Neural progenitor cell (in vitro differentiated cells): ENCODE measurements around the gene KLRF1. TPM values are rescaled to one million over a fixed set of nuclear protein-coding genes. Genes with fewer than 3 reads are reported as not detected.

Experiments used
- DNase-seq: peaks from one replicate; pipeline ENCODE4 v3.0.0-alpha.2; 2016; ENCODE audit warnings: low spot score
- H2AFZ ChIP-seq: fragments of 200-600 bp; sonication (generic); replicated peaks from 2 replicates; pipeline ENCODE4 v1.6.1; 2016; ENCODE audit warnings: antibody characterized with exemption
- H3F3A ChIP-seq: fragments of 200-600 bp; sonication (generic); 2 replicates; pipeline ENCODE4 v1.6.1; 2016; ENCODE audit warnings: antibody characterized with exemption, low read depth
- H3K27ac ChIP-seq: fragments of 200-600 bp; sonication (generic); 2 replicates; pipeline ENCODE4 v1.5.1; 2016; ENCODE audit warnings: mild to moderate bottlenecking
- H3K27me3 ChIP-seq: fragments of 200-600 bp; sonication (generic); 2 replicates; pipeline ENCODE4 v1.6.1; 2016; ENCODE audit warnings: mild to moderate bottlenecking, moderate library complexity
- H3K36me3 ChIP-seq: fragments of 200-600 bp; sonication (generic); 2 replicates; pipeline ENCODE4 v1.5.1; 2016
- H3K4me1 ChIP-seq: fragments of 200-600 bp; sonication (generic); 2 replicates; pipeline ENCODE4 v1.6.1; 2016; ENCODE audit warnings: mixed run types
- H3K4me2 ChIP-seq: fragments of 200-600 bp; sonication (generic); 2 replicates; pipeline ENCODE4 v1.6.1; 2016
- H3K4me3 ChIP-seq: fragments of 200-600 bp; sonication (generic); 2 replicates; pipeline ENCODE4 v1.5.1; 2016
- H3K79me2 ChIP-seq: fragments of 200-600 bp; sonication (generic); 2 replicates; pipeline ENCODE4 v1.6.1; 2016; ENCODE audit warnings: low read depth
- H3K9ac ChIP-seq: fragments of 200-600 bp; sonication (generic); 2 replicates; pipeline ENCODE4 v1.6.1; 2016
- H3K9me3 ChIP-seq: fragments of 200-600 bp; sonication (generic); 2 replicates; pipeline ENCODE4 v1.5.1; 2016; ENCODE audit warnings: low read depth
- H4K20me1 ChIP-seq: fragments of 200-600 bp; sonication (generic); 2 replicates; pipeline ENCODE4 v1.6.1; 2016; ENCODE audit warnings: low read depth
- H3K27ac Mint-ChIP-seq: 3 replicates; pipeline ENCODE4 v1.8.0; 2021; ENCODE audit warnings: mixed read lengths
- H3K27me3 Mint-ChIP-seq: 2 replicates; pipeline ENCODE4 v1.8.0; 2022; ENCODE audit warnings: low read depth, mild to moderate bottlenecking, inconsistent platforms, moderate library complexity, mixed read lengths; ENCODE audit not compliant: insufficient read depth
- H3K36me3 Mint-ChIP-seq: 3 replicates; pipeline ENCODE4 v1.8.0; 2021; ENCODE audit warnings: mixed read lengths
- H3K4me1 Mint-ChIP-seq: 3 replicates; pipeline ENCODE4 v1.8.0; 2021; ENCODE audit warnings: mixed read lengths
- H3K4me3 Mint-ChIP-seq: 3 replicates; pipeline ENCODE4 v1.8.0; 2021; ENCODE audit warnings: mild to moderate bottlenecking, moderate library complexity, mixed read lengths
- H3K9me3 Mint-ChIP-seq: 3 replicates; pipeline ENCODE4 v1.8.0; 2020; ENCODE audit warnings: mixed read lengths
- EZH2 ChIP-seq: fragments of 200-600 bp; sonication (generic); IDR thresholded peaks from 2 replicates; pipeline ENCODE4 v1.6.1; 2017; ENCODE audit warnings: antibody characterized with exemption, mild to moderate bottlenecking, moderate library complexity
- EZH2phosphoT487 ChIP-seq: fragments of 200-600 bp; sonication (generic); IDR thresholded peaks from 2 replicates; pipeline ENCODE4 v1.6.1; 2017; ENCODE audit warnings: antibody characterized with exemption
- total RNA-seq: library from RNA; depleted of rRNA; stranded (reverse); fragments of >200 nt; gene quantifications from 2 replicates; pipeline ENCODE4 v1.2.3, GENCODE V29; 2015; ENCODE audit warnings: low replicate concordance
- TF ChIP-seq, protein P1 (sequence below): fragments of 200-600 bp; sonication (generic); IDR thresholded peaks from 2 replicates; pipeline ENCODE4 v1.5.1; 2017; ENCODE audit warnings: antibody characterized with exemption, mild to moderate bottlenecking

Gene KLRF1, protein sequence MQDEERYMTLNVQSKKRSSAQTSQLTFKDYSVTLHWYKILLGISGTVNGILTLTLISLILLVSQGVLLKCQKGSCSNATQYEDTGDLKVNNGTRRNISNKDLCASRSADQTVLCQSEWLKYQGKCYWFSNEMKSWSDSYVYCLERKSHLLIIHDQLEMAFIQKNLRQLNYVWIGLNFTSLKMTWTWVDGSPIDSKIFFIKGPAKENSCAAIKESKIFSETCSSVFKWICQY
- total RNA-seq: not detected in 2 replicates

DNA sequence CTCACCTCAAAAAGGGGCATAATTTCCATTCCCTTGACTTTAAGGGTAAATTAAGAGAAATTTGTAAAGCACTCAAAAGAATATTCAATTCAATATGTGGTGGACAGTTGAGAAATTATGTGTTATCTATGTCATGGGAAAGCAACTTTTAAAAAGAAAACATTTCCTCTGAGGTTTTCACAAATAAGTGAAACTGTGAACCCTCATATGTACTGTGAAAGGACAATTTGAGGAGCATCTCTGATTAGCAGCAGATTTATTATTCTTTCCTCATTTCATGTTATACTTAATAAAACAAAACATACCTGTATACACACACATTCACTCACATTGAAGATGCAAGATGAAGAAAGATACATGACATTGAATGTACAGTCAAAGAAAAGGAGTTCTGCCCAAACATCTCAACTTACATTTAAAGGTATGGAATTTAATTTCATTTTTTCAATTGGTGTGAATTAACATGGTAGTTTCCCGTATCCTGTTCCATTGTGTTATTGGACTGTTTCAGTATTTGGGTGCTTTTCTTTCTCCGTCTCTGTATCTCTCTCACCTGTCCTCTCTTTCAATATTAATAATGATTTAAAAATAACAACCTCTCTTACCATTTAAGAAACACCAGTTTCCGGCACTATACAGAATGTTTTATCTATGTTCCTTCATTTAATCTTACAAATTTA, at the start of gene KLRF1:
KLRF1 (plus strand) TSS at position 273 of the 680 bp plus-strand sequence; CDS start at position 337, 64 bp downstream.
- Histone ChIP-seq H3F3A (no peaks in the 10 kb centered on the region), H3K4me3 (no peak within 1 kb of the TSS), H3K79me2 (no peaks in the 10 kb centered on the region), H3K27ac (no peak within 1 kb of the TSS), H4K20me1 (no peaks in the 10 kb centered on the region), H2AFZ (no peak within 1 kb of the TSS), H3K4me2 (no peak within 1 kb of the TSS), H3K36me3 (no peaks in the 10 kb centered on the region), H3K4me1 (no peaks in the 10 kb centered on the region), H3K9me3 (no peaks in the 10 kb centered on the region), H3K27me3 (no peaks in the 10 kb centered on the region), H3K9ac (no peak within 1 kb of the TSS)
- TF ChIP-seq, protein P1, sequence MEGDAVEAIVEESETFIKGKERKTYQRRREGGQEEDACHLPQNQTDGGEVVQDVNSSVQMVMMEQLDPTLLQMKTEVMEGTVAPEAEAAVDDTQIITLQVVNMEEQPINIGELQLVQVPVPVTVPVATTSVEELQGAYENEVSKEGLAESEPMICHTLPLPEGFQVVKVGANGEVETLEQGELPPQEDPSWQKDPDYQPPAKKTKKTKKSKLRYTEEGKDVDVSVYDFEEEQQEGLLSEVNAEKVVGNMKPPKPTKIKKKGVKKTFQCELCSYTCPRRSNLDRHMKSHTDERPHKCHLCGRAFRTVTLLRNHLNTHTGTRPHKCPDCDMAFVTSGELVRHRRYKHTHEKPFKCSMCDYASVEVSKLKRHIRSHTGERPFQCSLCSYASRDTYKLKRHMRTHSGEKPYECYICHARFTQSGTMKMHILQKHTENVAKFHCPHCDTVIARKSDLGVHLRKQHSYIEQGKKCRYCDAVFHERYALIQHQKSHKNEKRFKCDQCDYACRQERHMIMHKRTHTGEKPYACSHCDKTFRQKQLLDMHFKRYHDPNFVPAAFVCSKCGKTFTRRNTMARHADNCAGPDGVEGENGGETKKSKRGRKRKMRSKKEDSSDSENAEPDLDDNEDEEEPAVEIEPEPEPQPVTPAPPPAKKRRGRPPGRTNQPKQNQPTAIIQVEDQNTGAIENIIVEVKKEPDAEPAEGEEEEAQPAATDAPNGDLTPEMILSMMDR: no peak
- no peak for TF ChIP-seq EZH2phosphoT487
- TF ChIP-seq EZH2: no peak
- DNase-seq: no peak
- Mint-ChIP-seq H3K9me3 (no peaks in the 10 kb centered on the region), H3K4me3 (no peak within 1 kb of the TSS), H3K27me3 (no peaks in the 10 kb centered on the region), H3K27ac (no peak within 1 kb of the TSS), H3K36me3 (no peaks in the 10 kb centered on the region), H3K4me1 (no peaks in the 10 kb centered on the region)

DNA sequence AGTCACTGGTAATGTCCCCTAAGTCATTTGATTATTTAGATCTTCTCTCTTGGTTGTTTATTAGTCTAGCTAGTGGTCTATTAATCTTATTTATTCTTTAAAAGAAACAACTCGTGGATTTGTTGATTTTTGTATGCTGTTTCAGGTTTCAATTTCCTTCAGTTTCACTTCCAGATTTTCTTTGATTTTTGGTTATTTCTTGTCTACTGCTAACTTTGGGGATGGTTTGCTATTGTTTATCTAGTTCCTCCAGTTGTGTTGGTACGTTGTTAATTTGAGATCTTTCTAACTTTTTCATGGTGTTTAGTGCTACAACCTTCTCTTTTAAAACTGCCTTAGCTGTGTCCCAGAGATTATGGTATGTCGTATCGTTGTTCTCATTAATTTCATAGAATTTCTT, 48.1 kb upstream of the KLRF1 start:
- Histone ChIP-seq H3K9ac (no peak overlapping the region), H3K27me3 (no peaks in the 10 kb centered on the region), H3K4me1 (no peaks in the 10 kb centered on the region), H3K36me3 (no peaks in the 10 kb centered on the region), H3K27ac (no peak overlapping the region), H3F3A (no peaks in the 10 kb centered on the region), H3K9me3 (no peaks in the 10 kb centered on the region), H2AFZ (no peak overlapping the region), H3K4me3 (no peak overlapping the region), H4K20me1 (no peaks in the 10 kb centered on the region), H3K79me2 (no peaks in the 10 kb centered on the region), H3K4me2 (no peak overlapping the region)
- peaks cover 3% of the 10 kb centered on the region for H3K9me3 Mint-ChIP-seq
- H3K27ac Mint-ChIP-seq: no peak overlapping the region
- H3K27me3 Mint-ChIP-seq: no peaks in the 10 kb centered on the region
- TF ChIP-seq EZH2phosphoT487 (no peak), EZH2 (no peak)
- TF ChIP-seq, protein P1: no peak
- no peak for DNase-seq
- H3K4me3 Mint-ChIP-seq: no peak overlapping the region
- no peaks in the 10 kb centered on the region for H3K4me1 Mint-ChIP-seq
- H3K36me3 Mint-ChIP-seq: no peaks in the 10 kb centered on the region

DNA sequence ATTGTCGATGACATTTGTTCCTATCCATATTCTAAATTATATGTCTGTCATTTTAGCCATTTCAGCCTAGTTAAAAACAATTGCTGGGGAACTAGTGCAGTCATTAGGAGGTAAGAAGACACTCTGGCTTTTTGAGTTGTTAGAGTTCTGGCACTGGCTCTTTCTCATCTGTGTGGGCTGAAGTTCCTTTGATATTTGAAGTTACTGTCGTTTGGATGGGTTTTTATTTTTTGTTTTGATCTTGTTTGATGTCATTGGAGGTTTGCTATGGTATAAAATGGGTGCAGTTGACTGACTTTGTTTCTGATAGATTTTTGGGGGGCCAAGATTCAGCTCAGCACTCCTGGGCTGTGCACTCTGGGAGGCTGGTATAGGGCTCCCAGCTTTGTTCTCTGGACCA, 45.9 kb upstream of the KLRF1 start:
- Histone ChIP-seq H3K9me3 (no peaks in the 10 kb centered on the region), H2AFZ (no peak overlapping the region), H3K9ac (no peak overlapping the region), H4K20me1 (no peaks in the 10 kb centered on the region), H3K4me3 (no peak overlapping the region), H3K4me2 (no peak overlapping the region), H3K27ac (no peak overlapping the region), H3K36me3 (no peaks in the 10 kb centered on the region), H3K27me3 (no peaks in the 10 kb centered on the region), H3K79me2 (no peaks in the 10 kb centered on the region), H3F3A (no peaks in the 10 kb centered on the region), H3K4me1 (peaks cover 4% of the 10 kb centered on the region)
- Mint-ChIP-seq H3K4me1 (peaks cover 1% of the 10 kb centered on the region), H3K27ac (no peak overlapping the region), H3K36me3 (no peaks in the 10 kb centered on the region), H3K4me3 (no peak overlapping the region), H3K27me3 (no peaks in the 10 kb centered on the region), H3K9me3 (peaks cover 3% of the 10 kb centered on the region)
- TF ChIP-seq, protein P1: no peak
- no peak for TF ChIP-seq EZH2phosphoT487
- no peak for TF ChIP-seq EZH2
- no peak for DNase-seq
